H9 (cell line): Measurements from ENCODE around the gene RNF40. TPM values are rescaled to one million over a fixed set of nuclear protein-coding genes. Genes with fewer than 3 reads are reported as not detected.

Experiments used
- DNase-seq: peaks from one replicate; pipeline ENCODE4 v3.0.0-alpha.2; 2017
- H2AFZ ChIP-seq: one replicate; pipeline ENCODE4 v1.6.1; 2013; ENCODE audit warnings: mild to moderate bottlenecking, low read length, control low read depth, moderate library complexity
- H2AK5ac ChIP-seq: 2 replicates; pipeline ENCODE4 v1.6.1; 2013; ENCODE audit warnings: low read length, control low read depth, mixed read lengths; ENCODE audit not compliant: insufficient read length
- H2BK120ac ChIP-seq: one replicate; pipeline ENCODE4 v1.6.1; 2013; ENCODE audit warnings: low read depth, mild to moderate bottlenecking, low read length, control low read depth, inconsistent platforms; ENCODE audit not compliant: poor library complexity, severe bottlenecking
- H2BK12ac ChIP-seq: 2 replicates; pipeline ENCODE4 v1.6.1; 2013; ENCODE audit warnings: low read length, control low read depth, mixed read lengths, low read depth; ENCODE audit not compliant: insufficient read length
- H2BK15ac ChIP-seq: 2 replicates; pipeline ENCODE4 v1.6.1; 2013; ENCODE audit warnings: low read depth, low read length, control low read depth
- H2BK20ac ChIP-seq: one replicate; pipeline ENCODE4 v1.6.1; 2013; ENCODE audit warnings: low read depth, mild to moderate bottlenecking, low read length, control low read depth, inconsistent platforms; ENCODE audit not compliant: poor library complexity, severe bottlenecking
- H2BK5ac ChIP-seq: 2 replicates; pipeline ENCODE4 v1.6.1; 2013; ENCODE audit warnings: low read length, control low read depth, mixed read lengths; ENCODE audit not compliant: insufficient read length
- H3K14ac ChIP-seq: 2 replicates; pipeline ENCODE4 v1.6.1; 2013; ENCODE audit warnings: low read length, control low read depth; ENCODE audit not compliant: insufficient read depth
- H3K18ac ChIP-seq: 2 replicates; pipeline ENCODE4 v1.6.1; 2013; ENCODE audit warnings: low read depth, mild to moderate bottlenecking, mixed read lengths, low read length, control low read depth; ENCODE audit not compliant: insufficient read length
- H3K23ac ChIP-seq: 2 replicates; pipeline ENCODE4 v1.6.1; 2013; ENCODE audit warnings: low read length, control low read depth, mixed read lengths, low read depth; ENCODE audit not compliant: insufficient read length
- H3K23me2 ChIP-seq: 2 replicates; pipeline ENCODE4 v1.6.1; 2013; ENCODE audit warnings: low read depth, mild to moderate bottlenecking, mixed read lengths, low read length, control low read depth; ENCODE audit not compliant: insufficient read length, poor library complexity, severe bottlenecking
- H3K27ac ChIP-seq: 2 replicates; pipeline ENCODE4 v1.5.1; 2013; ENCODE audit warnings: low read length, control low read depth, mixed read lengths, low read depth; ENCODE audit not compliant: insufficient read length
- H3K27me3 ChIP-seq: 2 replicates; pipeline ENCODE4 v1.6.1; 2013; ENCODE audit warnings: low read length, control low read depth, inconsistent platforms; ENCODE audit not compliant: insufficient read depth
- H3K4ac ChIP-seq: 2 replicates; pipeline ENCODE4 v1.6.1; 2013; ENCODE audit warnings: low read depth, mild to moderate bottlenecking, control low read depth, inconsistent platforms, low read length, moderate library complexity
- H3K4me1 ChIP-seq: 2 replicates; pipeline ENCODE4 v1.6.1; 2013; ENCODE audit warnings: low read length, control low read depth, inconsistent platforms; ENCODE audit not compliant: insufficient read depth
- H3K4me2 ChIP-seq: 2 replicates; pipeline ENCODE4 v1.6.1; 2013; ENCODE audit warnings: low read length, control low read depth, mixed read lengths; ENCODE audit not compliant: insufficient read length, insufficient read depth
- H3K56ac ChIP-seq: 2 replicates; pipeline ENCODE4 v1.6.1; 2013; ENCODE audit warnings: low read depth, mild to moderate bottlenecking, mixed read lengths, low read length, control low read depth; ENCODE audit not compliant: insufficient read length
- H3K79me1 ChIP-seq: 2 replicates; pipeline ENCODE4 v1.6.1; 2013; ENCODE audit warnings: low read depth, mild to moderate bottlenecking, moderate library complexity, low read length, control low read depth, inconsistent platforms; ENCODE audit not compliant: insufficient read depth, poor library complexity, severe bottlenecking
- H3K79me2 ChIP-seq: 2 replicates; pipeline ENCODE4 v1.6.1; 2013; ENCODE audit warnings: low read length, control low read depth, inconsistent platforms; ENCODE audit not compliant: insufficient read depth
- H3K9ac ChIP-seq: 2 replicates; pipeline ENCODE4 v1.6.1; 2013; ENCODE audit warnings: low read length, control low read depth, mixed read lengths; ENCODE audit not compliant: insufficient read length; ENCODE audit errors: extremely low read depth
- H3K9me3 ChIP-seq: one replicate; pipeline ENCODE4 v1.6.1; 2013; ENCODE audit warnings: low read depth, low read length, inconsistent platforms; ENCODE audit not compliant: control insufficient read depth
- H3T11ph ChIP-seq: one replicate; pipeline ENCODE4 v1.6.1; 2013; ENCODE audit warnings: mild to moderate bottlenecking, low read length, control low read depth, inconsistent platforms
- H4K20me1 ChIP-seq: one replicate; pipeline ENCODE4 v1.6.1; 2013; ENCODE audit not compliant: control insufficient read depth, insufficient read length, insufficient read depth
- H4K5ac ChIP-seq: 2 replicates; pipeline ENCODE4 v1.6.1; 2013; ENCODE audit warnings: low read depth, mild to moderate bottlenecking, mixed read lengths, low read length, control low read depth; ENCODE audit not compliant: insufficient read length
- H4K8ac ChIP-seq: replicated peaks from 2 replicates; pipeline ENCODE4 v1.6.1; 2013; ENCODE audit warnings: low read length, control low read depth, mixed read lengths, low read depth; ENCODE audit not compliant: insufficient read length
- H4K91ac ChIP-seq: 2 replicates; pipeline ENCODE4 v1.6.1; 2013; ENCODE audit warnings: low read depth, mild to moderate bottlenecking, moderate library complexity, mixed read lengths, low read length, control low read depth; ENCODE audit not compliant: insufficient read length
- H3K27ac Mint-ChIP-seq, 3 experiments: 2 replicates in 2 of 3; 3 replicates in 1 of 3; pipeline ENCODE4 v1.8.0; 2020 to 2021; ENCODE audit warnings: mixed read lengths in 3 of 3, mild to moderate bottlenecking in 1 of 3, moderate library complexity in 1 of 3
- H3K27me3 Mint-ChIP-seq: 2 replicates; pipeline ENCODE4 v1.8.0; 2021; ENCODE audit warnings: low read depth, mild to moderate bottlenecking, moderate library complexity, mixed read lengths
- H3K36me3 Mint-ChIP-seq, 3 experiments: 2 replicates in 2 of 3; 3 replicates in 1 of 3; pipeline ENCODE4 v1.8.0; 2020 to 2021; ENCODE audit warnings: low read depth in 3 of 3, mixed read lengths in 3 of 3; ENCODE audit not compliant: insufficient read depth in 1 of 3
- H3K4me1 Mint-ChIP-seq, 2 experiments: 2 replicates each; pipeline ENCODE4 v1.8.0; 2020; ENCODE audit warnings: mixed read lengths in 2 of 2
- H3K4me3 Mint-ChIP-seq, 2 experiments: 2 replicates in 1 of 2; 3 replicates in 1 of 2; pipeline ENCODE4 v1.8.0; 2020 to 2021; ENCODE audit warnings: mild to moderate bottlenecking in 2 of 2, mixed read lengths in 2 of 2, moderate library complexity in 1 of 2
- H3K9me3 Mint-ChIP-seq, 2 experiments: 2 replicates in 1 of 2; 3 replicates in 1 of 2; pipeline ENCODE4 v1.8.0; 2020; ENCODE audit warnings: mild to moderate bottlenecking in 2 of 2, mixed read lengths in 2 of 2, moderate library complexity in 1 of 2
- CTCF ChIP-seq: fragments of 200-600 bp; sonication (generic); conservative IDR thresholded peaks from 3 replicates; pipeline ENCODE4 v1.8.0; 2021; ENCODE audit warnings: antibody characterized with exemption, mild to moderate bottlenecking
- WGBS: extraction: QIAGEN DNeasy Blood & Tissue Kit; methylation state at CpG from one replicate; pipeline ENCODE4 v1.1.7; 2013; ENCODE audit warnings: missing lambda C conversion rate, low lambda C conversion rate, mixed read lengths; ENCODE audit not compliant: insufficient read length; ENCODE audit errors: extremely low coverage; 5-methylcytosine and 5-hydroxymethylcytosine counted together
- total RNA-seq: library from RNA; stranded (reverse); gene quantifications from 2 replicates; pipeline ENCODE4 v1.2.1, GENCODE V29; 2021

Gene RNF40
- total RNA-seq, 1 experiment from 2014 or later, result 103 TPM

GRCh38 chr16:30787613-30788378 is 25.7 kb downstream of the RNF40 start:
- peaks cover 12 to 18% of the 10 kb centered on the region in 2 experiments for H3K4me1 Mint-ChIP-seq
- WGBS, result no CpG with 5 or more reads among the region's 11 CpGs
- Histone ChIP-seq H2BK120ac (no peak overlapping the region), H4K5ac (no peak overlapping the region), H3K79me2 (peaks cover 3% of the 10 kb centered on the region; the same call in 1 of the 2 replicates), H3K23ac (no peak overlapping the region), H3K27me3 (no peaks in the 10 kb centered on the region), H3K56ac (no peak overlapping the region), H3K23me2 (peaks cover 12% of the 10 kb centered on the region), H2AK5ac (no peak overlapping the region), H3K18ac (peak overlapping the region; percentile 56), H3K9me3 (no peaks in the 10 kb centered on the region), H3K9ac (peak overlapping the region; percentile 86), H3T11ph (no peak overlapping the region), H3K14ac (peak overlapping the region; percentile 97), H2BK5ac (no peak overlapping the region), H4K20me1 (peaks cover 2% of the 10 kb centered on the region), H2BK15ac (no peak overlapping the region), H3K4ac (no peak overlapping the region), H2AFZ (peak overlapping the region; percentile 1), H4K91ac (no peak overlapping the region), H2BK12ac (no peak overlapping the region), H3K27ac (no peak overlapping the region), H4K8ac (no peak overlapping the region), H2BK20ac (no peak overlapping the region), H3K4me1 (no peaks in the 10 kb centered on the region), H3K4me2 (peak overlapping the region; percentile 65), H3K79me1 (peaks cover 5% of the 10 kb centered on the region)
- no peaks in the 10 kb centered on the region for H3K9me3 Mint-ChIP-seq
- peaks cover 16% of the 10 kb centered on the region for H3K27me3 Mint-ChIP-seq
- TF ChIP-seq CTCF, result no peak
- no peak for DNase-seq
- H3K36me3 Mint-ChIP-seq, result peaks cover 8 to 21% (median 10%) of the 10 kb centered on the region in 3 experiments; a peak in 6 of 7 replicates
- H3K27ac Mint-ChIP-seq, result peak overlapping the region in 2 of 3 experiments; percentile 81 to 82; a peak in 2 of 7 replicates
- peak overlapping the region; percentile 85 to 91 for H3K4me3 Mint-ChIP-seq
